ENCODE data around the gene STAT6. TPM values are rescaled to one million over a fixed set of nuclear protein-coding genes. Genes with fewer than 3 reads are reported as not detected.
A peak's percentile ranks its signal among the peaks of the same experiment; 100 is the strongest.

Gene STAT6
- total and polyA plus RNA-seq, 2 experiments from 2014 or later = 78.9 to 80.0 TPM

- peaks cover 5% of the 10 kb centered on the region for H4K20me1 ChIP-seq (ENCODE audit: insufficient read depth, poor library complexity, severe bottlenecking)
- 75% methylated on average over 15 of the region's 15 CpGs for WGBS (ENCODE audit: low lambda C conversion rate, missing lambda C conversion rate)
- no peaks in the 10 kb centered on the region for H3K79me2 ChIP-seq
- peak overlapping the region; percentile 10 for H3K4me2 ChIP-seq
- peak; percentile 81 for DNase-seq (ENCODE audit: low spot score)
- peak overlapping the region; percentile 93 for H3K27ac ChIP-seq
- no peaks in the 10 kb centered on the region for H3K27me3 ChIP-seq
- no peak overlapping the region for H3K4me3 ChIP-seq
- H3K9me3 ChIP-seq (ENCODE audit: low read depth) = no peaks in the 10 kb centered on the region
- H2AFZ ChIP-seq = no peak overlapping the region
- H3K36me3 ChIP-seq (replicated peaks; ENCODE audit: insufficient read depth, low read depth) = no peaks in the 10 kb centered on the region
- H3K4me1 ChIP-seq (ENCODE audit: insufficient read depth) = peaks cover 7% of the 10 kb centered on the region
- no peaks in the 10 kb centered on the region for H3K9me2 ChIP-seq (replicated peaks; ENCODE audit: insufficient read depth)
- no peak for TF ChIP-seq EZH2phosphoT487 (IDR thresholded peaks at IDR 0.05; ENCODE audit: low read depth, severe bottlenecking, unreplicated experiment)
These were observed 9.1 kb downstream of the STAT6 start for GRCh38 chr12:57101892-57102695.

- H3K36me3 ChIP-seq (replicated peaks; ENCODE audit: insufficient read depth, low read depth) = no peaks in the 10 kb centered on the region
These were observed 11.4 kb downstream of the STAT6 start for GRCh38 chr12:57099766-57100165.

GRCh38 chr12:57099047-57099714, 12.0 kb downstream of the STAT6 start:
- Histone ChIP-seq H3K4me1 (ENCODE audit: insufficient read depth) (peaks cover 11% of the 10 kb centered on the region), H3K4me3 (no peak overlapping the region), H3K27ac (no peak overlapping the region), H3K36me3 (replicated peaks; ENCODE audit: insufficient read depth, low read depth) (no peaks in the 10 kb centered on the region), H3K27me3 (no peaks in the 10 kb centered on the region), H3K9me2 (replicated peaks; ENCODE audit: insufficient read depth) (no peaks in the 10 kb centered on the region), H4K20me1 (ENCODE audit: insufficient read depth, poor library complexity, severe bottlenecking) (no peaks in the 10 kb centered on the region), H2AFZ (no peak overlapping the region), H3K4me2 (no peak overlapping the region), H3K9me3 (ENCODE audit: low read depth) (no peaks in the 10 kb centered on the region), H3K79me2 (no peaks in the 10 kb centered on the region)
- no peak for DNase-seq (ENCODE audit: low spot score)
- 93% methylated on average over 11 of the region's 11 CpGs for WGBS (ENCODE audit: low lambda C conversion rate, missing lambda C conversion rate)
- TF ChIP-seq EZH2 (IDR thresholded peaks at IDR 0.05; ENCODE audit: borderline replicate concordance) (no peak), CTCF (IDR thresholded peaks at IDR 0.05; ENCODE audit: poor library complexity) (no peak), EZH2phosphoT487 (IDR thresholded peaks at IDR 0.05; ENCODE audit: low read depth, severe bottlenecking, unreplicated experiment) (no peak)

More at GRCh38 chr12:57099766-57100165, 11.4 kb downstream of the STAT6 start:
- Histone ChIP-seq H2AFZ (no peak overlapping the region), H3K9me2 (replicated peaks; ENCODE audit: insufficient read depth) (no peaks in the 10 kb centered on the region), H3K27me3 (no peaks in the 10 kb centered on the region), H3K79me2 (no peaks in the 10 kb centered on the region), H3K4me3 (no peak overlapping the region), H4K20me1 (ENCODE audit: insufficient read depth, poor library complexity, severe bottlenecking) (no peaks in the 10 kb centered on the region), H3K27ac (no peak overlapping the region), H3K4me2 (no peak overlapping the region), H3K9me3 (ENCODE audit: low read depth) (no peaks in the 10 kb centered on the region), H3K4me1 (ENCODE audit: insufficient read depth) (peaks cover 7% of the 10 kb centered on the region)
- no peak for DNase-seq (ENCODE audit: low spot score)
- TF ChIP-seq CTCF (IDR thresholded peaks at IDR 0.05; ENCODE audit: poor library complexity) (no peak), EZH2phosphoT487 (IDR thresholded peaks at IDR 0.05; ENCODE audit: low read depth, severe bottlenecking, unreplicated experiment) (no peak), EZH2 (IDR thresholded peaks at IDR 0.05; ENCODE audit: borderline replicate concordance) (no peak)
- 90% methylated on average over 12 of the region's 12 CpGs for WGBS (ENCODE audit: low lambda C conversion rate, missing lambda C conversion rate)

GRCh38 chr12:57098546-57098945, 12.6 kb downstream of the STAT6 start:
- WGBS (ENCODE audit: low lambda C conversion rate, missing lambda C conversion rate) = 92% methylated on average over 1 of the region's 1 CpG
- TF ChIP-seq EZH2 (IDR thresholded peaks at IDR 0.05; ENCODE audit: borderline replicate concordance) = no peak
- TF ChIP-seq EZH2phosphoT487 (IDR thresholded peaks at IDR 0.05; ENCODE audit: low read depth, severe bottlenecking, unreplicated experiment) = no peak

More at GRCh38 chr12:57098546-57098945, 12.6 kb downstream of the STAT6 start:
- Histone ChIP-seq H3K4me2 (no peak overlapping the region), H3K79me2 (peaks cover 1% of the 10 kb centered on the region), H3K4me1 (ENCODE audit: insufficient read depth) (peaks cover 14% of the 10 kb centered on the region), H3K27me3 (no peaks in the 10 kb centered on the region), H3K9me3 (ENCODE audit: low read depth) (no peaks in the 10 kb centered on the region), H4K20me1 (ENCODE audit: insufficient read depth, poor library complexity, severe bottlenecking) (peaks cover 1% of the 10 kb centered on the region), H3K36me3 (replicated peaks; ENCODE audit: insufficient read depth, low read depth) (no peaks in the 10 kb centered on the region), H2AFZ (no peak overlapping the region), H3K9me2 (replicated peaks; ENCODE audit: insufficient read depth) (no peaks in the 10 kb centered on the region), H3K27ac (no peak overlapping the region), H3K4me3 (no peak overlapping the region)
- no peak for DNase-seq (ENCODE audit: low spot score)

Data from hepatocyte (in vitro differentiated cells).